ENCODE results near the gene MCHR2.

MCHR2 gene

GRCh38 chr6:99901596-99902384 is 92.2 kb downstream of the MCHR2 start:
- DNase-seq: no peak

- DNase-seq: no peak
Observed at GRCh38 chr6:99894815-99895214, 99.2 kb downstream of the MCHR2 start.

GRCh38 chr6:99887066-99887465 is 107.0 kb downstream of the MCHR2 start:
- DNase-seq: no peak

- no peak for DNase-seq
Observed at GRCh38 chr6:99885051-99885450, 109.0 kb downstream of the MCHR2 start.

GRCh38 chr6:99882128-99882702 is 111.8 kb downstream of the MCHR2 start:
- no peak for DNase-seq

GRCh38 chr6:99879431-99879830 is 114.6 kb downstream of the MCHR2 start:
- peak; percentile 24 for DNase-seq

GRCh38 chr6:99875068-99875467 is 119.0 kb downstream of the MCHR2 start:
- no peak for DNase-seq

- no peak for DNase-seq
Observed at GRCh38 chr6:99873084-99873483, 120.9 kb downstream of the MCHR2 start.

GRCh38 chr6:99871641-99872040 is 122.4 kb downstream of the MCHR2 start:
- DNase-seq: no peak
